Stimulated activated CD8-positive, alpha-beta memory T cell treated with anti-CD3 and anti-CD28 coated beads, Interleukin-15, amount 100 ng/mL, for 48 hours (primary cell): ENCODE results near the gene PFKFB2.

Experiments
- DNase-seq, 2 donors: peaks; one replicate each; pipeline ENCODE4 v3.0.0-alpha.2; 2020; ENCODE audit warnings: low read depth in 2 of 2

PFKFB2 gene

GRCh38 chr1:207021876-207022596 lies 31.0 kb upstream of the PFKFB2 start:
- no peak for DNase-seq

- DNase-seq = no peak
Observed at GRCh38 chr1:207022996-207023679, 29.9 kb upstream of the PFKFB2 start.

GRCh38 chr1:207024202-207025145 lies 28.6 kb upstream of the PFKFB2 start:
- DNase-seq = peak in 1 of 2 donors; percentile 10

- no peak for DNase-seq
Observed at GRCh38 chr1:207025146-207025880, 27.8 kb upstream of the PFKFB2 start.

GRCh38 chr1:207026104-207026534 lies 27.0 kb upstream of the PFKFB2 start:
- DNase-seq = no peak

GRCh38 chr1:207027206-207027777 lies 25.8 kb upstream of the PFKFB2 start:
- no peak for DNase-seq

GRCh38 chr1:207027921-207028320 lies 25.2 kb upstream of the PFKFB2 start:
- DNase-seq = no peak

GRCh38 chr1:207028884-207029650 lies 24.0 kb upstream of the PFKFB2 start:
- no peak for DNase-seq

GRCh38 chr1:207029701-207030521 lies 23.2 kb upstream of the PFKFB2 start:
- no peak for DNase-seq

GRCh38 chr1:207030522-207031009 lies 22.5 kb upstream of the PFKFB2 start:
- DNase-seq = no peak

GRCh38 chr1:207031016-207031415 lies 22.1 kb upstream of the PFKFB2 start:
- DNase-seq = no peak

- no peak for DNase-seq
Observed at GRCh38 chr1:207031632-207032264, 21.3 kb upstream of the PFKFB2 start.

GRCh38 chr1:207032528-207033017 lies 20.5 kb upstream of the PFKFB2 start, which contains the start of gene C1orf116:
C1orf116 (minus strand) TSS chr1:207032756; CDS start chr1:207027598, 5,158 bp downstream.
- DNase-seq = no peak

- DNase-seq = no peak
Observed at GRCh38 chr1:207033302-207033701, 19.8 kb upstream of the PFKFB2 start.

- no peak for DNase-seq
Observed at GRCh38 chr1:207034208-207034607, 18.9 kb upstream of the PFKFB2 start.

GRCh38 chr1:207034998-207035397 lies 18.1 kb upstream of the PFKFB2 start:
- no peak for DNase-seq

- DNase-seq = no peak
Observed at GRCh38 chr1:207035877-207036551, 17.1 kb upstream of the PFKFB2 start.

GRCh38 chr1:207036865-207037264 lies 16.2 kb upstream of the PFKFB2 start:
- no peak for DNase-seq
